ENCODE measurements around the gene ZNF883. TPM values are rescaled to one million over a fixed set of nuclear protein-coding genes. Genes with fewer than 3 reads are reported as not detected.

ZNF883 gene
- total RNA-seq, 1 experiment from 2014 or later = not detected

DNA sequence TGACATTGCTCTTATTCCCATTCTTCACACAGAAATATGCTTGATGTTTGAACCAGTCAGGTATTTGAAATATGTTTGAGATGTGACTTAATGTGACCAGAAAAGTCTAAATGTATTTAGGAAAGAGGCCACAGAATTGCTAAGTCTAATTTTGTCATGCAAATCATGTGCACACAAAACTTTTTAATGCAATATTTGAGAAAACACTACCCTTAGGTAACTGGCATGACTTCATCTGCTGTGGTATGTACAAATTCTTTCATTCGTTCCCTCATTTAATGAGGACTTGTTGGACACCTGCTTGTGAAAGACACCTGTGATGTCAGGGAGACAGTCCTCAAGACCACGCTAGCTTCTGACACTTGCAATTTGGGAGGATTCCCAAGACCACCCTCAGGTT lies 100.3 kb downstream of the ZNF883 start:
- H4K20me1 ChIP-seq (ENCODE audit: insufficient read depth) = no peaks in the 10 kb centered on the region
- no peaks in the 10 kb centered on the region for H3K79me2 ChIP-seq (ENCODE audit: insufficient read depth, low read length)
- ChIA-PET POLR2A (no interaction called here), RAD21 (ENCODE audit: low non-redundant PET in 1 of 2, low total read pairs in 2 of 2, uncharacterized antibody in 2 of 2, unreplicated experiment in 2 of 2) (no interaction called here), CTCF (interaction anchor here (1.1 kb wide), 1 partner anchor 9 kb away, joined by 5 read pairs; no protein-coding TSS in a partner anchor)
- no TSS peak for BruUV-seq (replicated peaks)
- H3K4me1 ChIP-seq (ENCODE audit: control insufficient read depth in 1 of 2, insufficient read depth in 2 of 2, low read length in 2 of 2) = no peaks in the 10 kb centered on the region
- no peaks in the 10 kb centered on the region for H3K9me3 ChIP-seq (ENCODE audit: control insufficient read depth in 1 of 2, insufficient read depth in 1 of 2, low read depth in 1 of 2, low read length in 2 of 2)
- no peak for DNase-seq (ENCODE audit: low read depth, low spot score)
- H3K4me2 ChIP-seq (ENCODE audit: low read length) = no peak overlapping the region
- no peaks in the 10 kb centered on the region for H3K36me3 ChIP-seq (ENCODE audit: control insufficient read depth in 1 of 2, insufficient read depth in 2 of 2, low read length in 2 of 2)
- intact Hi-C loops (cut with micrococcal nuclease) = no loop called here
- H3K4me3 ChIP-seq (replicated peaks in 1 of 2; ENCODE audit: low read depth in 1 of 2, low read length in 2 of 2) = no peak overlapping the region
- H3K9me2 ChIP-seq (ENCODE audit: insufficient read depth) = no peaks in the 10 kb centered on the region; the same call in 1 of the 2 replicates
- no peak overlapping the region for H2AFZ ChIP-seq (ENCODE audit: low read depth, low read length, poor library complexity, severe bottlenecking)
- H3K9ac ChIP-seq (ENCODE audit: low read length) = no peak overlapping the region
- ATAC-seq = no peak
- no peaks in the 10 kb centered on the region for H3K27me3 ChIP-seq (ENCODE audit: insufficient read depth, low read length)
- no peak for TF ChIP-seq CBX3 (IDR thresholded peaks at IDR 0.05; ENCODE audit: low read depth)
- TF ChIP-seq TCF7L2 (IDR thresholded peaks at IDR 0.05; ENCODE audit: borderline replicate concordance, extremely low read depth, insufficient read depth, insufficient read length) = no peak
- TF ChIP-seq EZH2phosphoT487 (IDR thresholded peaks at IDR 0.05; ENCODE audit: borderline replicate concordance) = no peak
- TF ChIP-seq POLR2A (IDR thresholded peaks at IDR 0.05; ENCODE audit: borderline replicate concordance, extremely low read depth, insufficient read depth, insufficient read length) = no peak
- TF ChIP-seq ATF3 (IDR thresholded peaks at IDR 0.05) = no peak
- no peak for TF ChIP-seq FOSL1 (IDR thresholded peaks at IDR 0.05; ENCODE audit: low read depth)
- TF ChIP-seq MAX (IDR thresholded peaks at IDR 0.05) = no peak
- no peak for TF ChIP-seq SRF (IDR thresholded peaks at IDR 0.05; ENCODE audit: low read depth)
- TF ChIP-seq ZFX (IDR thresholded peaks at IDR 0.05) = no peak
- TF ChIP-seq SIN3A (IDR thresholded peaks at IDR 0.05; ENCODE audit: low read depth) = no peak
- no peak overlapping the region for H3K27ac ChIP-seq (ENCODE audit: low read depth, low read length)

Other genes with a start within 250 kb of the ZNF883 start
- not detected for gene SLC46A2, start 121.3 kb downstream of the ZNF883 start, total RNA-seq (2021; ENCODE audit: unreplicated experiment)
- gene ZFP37, start 44.5 kb upstream of the ZNF883 start, total RNA-seq (2021; ENCODE audit: unreplicated experiment) = 1.8 TPM
- 4.7 TPM for gene SLC31A2, start 138.8 kb upstream of the ZNF883 start, total RNA-seq (2021; ENCODE audit: unreplicated experiment)
- gene FKBP15, start 209.1 kb upstream of the ZNF883 start, total RNA-seq (2021; ENCODE audit: unreplicated experiment) = 13.8 TPM
- gene SLC31A1, start 209.4 kb upstream of the ZNF883 start, total RNA-seq (2021; ENCODE audit: unreplicated experiment) = 24.4 TPM

Data from HCT116 (cell line).